Keratinocyte (primary cell): Measurements from ENCODE around the gene TNRC18.

Experiments
- CTCF ChIP-seq, 3 experiments: IDR thresholded peaks in 1 of 3; conservative IDR thresholded peaks in 1 of 3; optimal IDR thresholded peaks in 1 of 3; 2 replicates in 2 of 3; 3 replicates in 1 of 3; pipeline versions ENCODE3 to v1.5.1; 2011; ENCODE audit warnings: low read length in 3 of 3, mild to moderate bottlenecking in 3 of 3, moderate library complexity in 2 of 3, control low read depth in 1 of 3, inconsistent platforms in 1 of 3; ENCODE audit not compliant: insufficient read depth in 2 of 3; ENCODE audit errors: extremely low read depth in 1 of 3
- EZH2 ChIP-seq: IDR thresholded peaks from one replicate; pipeline ENCODE4 v1.6.1; 2012; ENCODE audit warnings: inconsistent platforms, mild to moderate bottlenecking, low read length, moderate library complexity

- TF ChIP-seq CTCF (optimal IDR thresholded peaks at IDR 0.05 in 1 of 3, IDR thresholded peaks at IDR 0.05 in 1 of 3, conservative IDR thresholded peaks at IDR 0.05 in 1 of 3; ENCODE audit: extremely low read depth in 1 of 3, insufficient read depth in 2 of 3, low read length in 3 of 3) (no peak), EZH2 (no peak)
These were observed 89.0 kb downstream of the TNRC18 start for GRCh38 chr7:5334671-5335070.
